Activated B cell treated with CpG ODN at 0.5 μM for 24 hours (primary cell): ENCODE measurements around the gene MIEF1. TPM values are rescaled to one million over a fixed set of nuclear protein-coding genes. Genes with fewer than 3 reads are reported as not detected.

ENCODE experiments used
- ATAC-seq: fragments of 200-7000 bp; cut with Tn5 transposase; one replicate; pipeline ENCODE4 v1.10.0; 2021; ENCODE audit warnings: low read depth, mild to moderate bottlenecking, moderate library complexity
- CTCF ChIA-PET: fragments of 350-600 bp; sonication (Branson Sonifier 250); formaldehyde crosslinking; loops from one replicate; lab custom pipeline; 2021; ENCODE audit warnings: antibody characterized with exemption; lab: Charles Lee
- POLR2A ChIA-PET: fragments of 350-600 bp; sonication (Branson Sonifier 250); formaldehyde crosslinking; loops from one replicate; lab custom pipeline; 2021; ENCODE audit warnings: antibody characterized with exemption; lab: Charles Lee
- DNase-seq: peaks from one replicate; pipeline ENCODE4 v3.0.0; 2022
- H3K27ac Mint-ChIP-seq: one replicate; pipeline ENCODE4 v1.8.0; 2020; ENCODE audit warnings: mixed read lengths
- H3K27me3 Mint-ChIP-seq: one replicate; pipeline ENCODE4 v1.8.0; 2021; ENCODE audit warnings: mixed read lengths
- H3K36me3 Mint-ChIP-seq: one replicate; pipeline ENCODE4 v1.8.0; 2021; ENCODE audit warnings: low read depth, mixed read lengths
- H3K4me1 Mint-ChIP-seq: one replicate; pipeline ENCODE4 v1.8.0; 2021; ENCODE audit warnings: mixed read lengths
- H3K4me3 Mint-ChIP-seq: one replicate; pipeline ENCODE4 v1.8.0; 2020; ENCODE audit warnings: mild to moderate bottlenecking, mixed read lengths
- H3K9me3 Mint-ChIP-seq: one replicate; pipeline ENCODE4 v1.8.0; 2020; ENCODE audit warnings: mixed read lengths
- CTCF ChIP-seq: fragments of 200-600 bp; IDR thresholded peaks from one replicate; pipeline ENCODE4 v1.8.0; 2022; ENCODE audit warnings: antibody characterized with exemption, mild to moderate bottlenecking
- intact Hi-C: fragments of 100-400 bp; cut with micrococcal nuclease; formaldehyde crosslinking; loops from one replicate; pipeline ENCODE4 v1.15.1; 2024
- total RNA-seq: library from RNA; stranded (reverse); gene quantifications from 2 replicates; pipeline ENCODE4 v1.2.3, GENCODE V29; 2022

Gene MIEF1
- total RNA-seq, 1 donor from 2014 or later, result 41.3 TPM

GRCh38 chr22:39514373-39514973 is 12.4 kb downstream of the MIEF1 start:
- Mint-ChIP-seq H3K27ac (peak overlapping the region; percentile 24), H3K4me1 (peaks cover 28% of the 10 kb centered on the region), H3K27me3 (no peaks in the 10 kb centered on the region), H3K4me3 (no peak overlapping the region), H3K36me3 (peaks cover 73% of the 10 kb centered on the region), H3K9me3 (no peaks in the 10 kb centered on the region)
- no peak for TF ChIP-seq CTCF
- intact Hi-C loops, result loop anchor here (1.0 to 2.0 kb wide), 4 partner anchors 22 to 171 kb away; partner anchors contain the start of gene TAB1
- CTCF ChIA-PET, result interaction anchor here (0.6 to 4.9 kb wide), 20 partner anchors 11 to 522 kb away, joined by 3 to 33 read pairs (median 4); partner anchors contain the start of genes MIEF1, RPS19BP1 and TAB1
- POLR2A ChIA-PET, result interaction anchor here (0.5 to 1.4 kb wide), 6 partner anchors 12 to 355 kb away, joined by 3 to 5 read pairs (median 3); partner anchors contain the start of genes MIEF1 and RPL3
- ATAC-seq, result peak; percentile 45
- no peak for DNase-seq

GRCh38 chr22:39515266-39516050 is 13.4 kb downstream of the MIEF1 start:
- DNase-seq (no peak), ATAC-seq (no peak)
- Mint-ChIP-seq H3K9me3 (no peaks in the 10 kb centered on the region), H3K27me3 (peaks cover 2% of the 10 kb centered on the region), H3K27ac (peak overlapping the region; percentile 13), H3K36me3 (peaks cover 70% of the 10 kb centered on the region), H3K4me3 (no peak overlapping the region), H3K4me1 (peaks cover 28% of the 10 kb centered on the region)
- ChIA-PET POLR2A (interaction anchor here (0.7 to 3.6 kb wide), 8 partner anchors 12 to 722 kb away, joined by 3 to 20 read pairs (median 4); partner anchors contain the start of genes MIEF1, RPL3 and TAB1), CTCF (interaction anchor here (0.9 to 4.9 kb wide), 22 partner anchors 10 to 521 kb away, joined by 3 to 33 read pairs (median 4); partner anchors contain the start of genes MIEF1, RPL3 and TAB1)
- intact Hi-C loops, result loop anchor here (2.0 kb wide), 1 partner anchor 23 kb away; no protein-coding TSS in a partner anchor
- no peak for TF ChIP-seq CTCF

GRCh38 chr22:39517470-39517869 is 15.4 kb downstream of the MIEF1 start:
- H3K36me3 Mint-ChIP-seq, result peaks cover 68% of the 10 kb centered on the region
- DNase-seq (no peak), ATAC-seq (no peak)
- TF ChIP-seq CTCF, result no peak
- H3K4me1 Mint-ChIP-seq, result peaks cover 42% of the 10 kb centered on the region
- H3K27ac Mint-ChIP-seq, result no peak overlapping the region
- POLR2A ChIA-PET, result interaction anchor here (0.6 to 3.6 kb wide), 9 partner anchors 9 to 368 kb away, joined by 3 to 20 read pairs (median 4); partner anchors contain the start of genes MIEF1, RPL3 and TAB1
- H3K4me3 Mint-ChIP-seq, result no peak overlapping the region
- no peaks in the 10 kb centered on the region for H3K9me3 Mint-ChIP-seq
- H3K27me3 Mint-ChIP-seq, result peaks cover 2% of the 10 kb centered on the region
- CTCF ChIA-PET, result interaction anchor here (1.1 to 4.9 kb wide), 7 partner anchors 11 to 507 kb away, joined by 3 to 33 read pairs (median 5); partner anchors contain the start of gene TAB1
- intact Hi-C loops, result no loop called here

GRCh38 chr22:39518144-39518786 is 16.2 kb downstream of the MIEF1 start:
- Mint-ChIP-seq H3K36me3 (peaks cover 68% of the 10 kb centered on the region), H3K27ac (peak overlapping the region; percentile 98)

More at GRCh38 chr22:39518144-39518786, 16.2 kb downstream of the MIEF1 start:
- intact Hi-C loops, result no loop called here
- DNase-seq (no peak), ATAC-seq (no peak)
- ChIA-PET POLR2A (interaction anchor here (0.9 to 3.6 kb wide), 6 partner anchors 10 to 369 kb away, joined by 3 to 20 read pairs (median 4); partner anchors contain the start of gene MIEF1), CTCF (interaction anchor here (1.1 to 4.9 kb wide), 6 partner anchors 11 to 506 kb away, joined by 3 to 33 read pairs (median 4); partner anchors contain the start of gene TAB1)
- peaks cover 50% of the 10 kb centered on the region for H3K4me1 Mint-ChIP-seq
- TF ChIP-seq CTCF, result no peak
- H3K27me3 Mint-ChIP-seq, result peaks cover 2% of the 10 kb centered on the region
- peak overlapping the region; percentile 91 for H3K4me3 Mint-ChIP-seq
- no peaks in the 10 kb centered on the region for H3K9me3 Mint-ChIP-seq
